ENCODE measurements around the gene LMBR1.
"Not testable (repeated sequence)": the region's sequence is repeated elsewhere in the genome, so short reads cannot be mapped to it uniquely, and the experiment has no call there.

The LMBR1 gene

GRCh38 chr7:156659203-156659602, 233.8 kb downstream of the LMBR1 start:
- Histone ChIP-seq H3K9me3 (ENCODE audit: control insufficient read depth, low read depth, low read length) (no peaks in the 10 kb centered on the region), H3K36me3 (ENCODE audit: control insufficient read depth, low read depth, low read length) (no peaks in the 10 kb centered on the region), H3K4me3 (ENCODE audit: low read length) (no peak overlapping the region), H3K27me3 (ENCODE audit: control insufficient read depth, insufficient read depth, low read length) (no peaks in the 10 kb centered on the region), H3K4me1 (ENCODE audit: control insufficient read depth, low read depth, low read length) (peaks cover 3% of the 10 kb centered on the region), H3K27ac (ENCODE audit: low read length) (no peak overlapping the region), H3K9ac (ENCODE audit: low read length) (no peak overlapping the region)

GRCh38 chr7:156657681-156658080, 235.3 kb downstream of the LMBR1 start:
- Histone ChIP-seq H3K4me1 (ENCODE audit: control insufficient read depth, low read depth, low read length) (peaks cover 3% of the 10 kb centered on the region), H3K36me3 (ENCODE audit: control insufficient read depth, low read depth, low read length) (no peaks in the 10 kb centered on the region), H3K27ac (ENCODE audit: low read length) (no peak overlapping the region), H3K4me3 (ENCODE audit: low read length) (no peak overlapping the region), H3K27me3 (ENCODE audit: control insufficient read depth, insufficient read depth, low read length) (no peaks in the 10 kb centered on the region), H3K9ac (ENCODE audit: low read length) (no peak overlapping the region), H3K9me3 (ENCODE audit: control insufficient read depth, low read depth, low read length) (no peaks in the 10 kb centered on the region)

GRCh38 chr7:156656598-156656997, 236.4 kb downstream of the LMBR1 start:
- Histone ChIP-seq H3K27me3 (ENCODE audit: control insufficient read depth, insufficient read depth, low read length) (no peaks in the 10 kb centered on the region), H3K9ac (ENCODE audit: low read length) (no peak overlapping the region), H3K27ac (ENCODE audit: low read length) (no peak overlapping the region), H3K36me3 (ENCODE audit: control insufficient read depth, low read depth, low read length) (no peaks in the 10 kb centered on the region), H3K4me1 (ENCODE audit: control insufficient read depth, low read depth, low read length) (peaks cover 3% of the 10 kb centered on the region), H3K4me3 (ENCODE audit: low read length) (no peak overlapping the region), H3K9me3 (ENCODE audit: control insufficient read depth, low read depth, low read length) (no peaks in the 10 kb centered on the region)

- H3K9ac ChIP-seq (ENCODE audit: low read length): no peak overlapping the region
- H3K27me3 ChIP-seq (ENCODE audit: control insufficient read depth, insufficient read depth, low read length): no peaks in the 10 kb centered on the region
- no peak overlapping the region for H3K4me3 ChIP-seq (ENCODE audit: low read length)
- H3K36me3 ChIP-seq (ENCODE audit: control insufficient read depth, low read depth, low read length): no peaks in the 10 kb centered on the region
- peaks cover 3% of the 10 kb centered on the region for H3K4me1 ChIP-seq (ENCODE audit: control insufficient read depth, low read depth, low read length)
- no peaks in the 10 kb centered on the region for H3K9me3 ChIP-seq (ENCODE audit: control insufficient read depth, low read depth, low read length)
- H3K27ac ChIP-seq (ENCODE audit: low read length): no peak overlapping the region
Measured at GRCh38 chr7:156655983-156656382, 237.0 kb downstream of the LMBR1 start.

GRCh38 chr7:156655251-156655650, 237.7 kb downstream of the LMBR1 start:
- Histone ChIP-seq H3K4me3 (ENCODE audit: low read length) (no peak overlapping the region), H3K9ac (ENCODE audit: low read length) (no peak overlapping the region), H3K36me3 (ENCODE audit: control insufficient read depth, low read depth, low read length) (no peaks in the 10 kb centered on the region), H3K4me1 (ENCODE audit: control insufficient read depth, low read depth, low read length) (peaks cover 3% of the 10 kb centered on the region), H3K27ac (ENCODE audit: low read length) (no peak overlapping the region), H3K9me3 (ENCODE audit: control insufficient read depth, low read depth, low read length) (no peaks in the 10 kb centered on the region), H3K27me3 (ENCODE audit: control insufficient read depth, insufficient read depth, low read length) (no peaks in the 10 kb centered on the region)

- Histone ChIP-seq H3K27ac (ENCODE audit: low read length) (no peak overlapping the region), H3K9ac (ENCODE audit: low read length) (no peak overlapping the region), H3K4me3 (ENCODE audit: low read length) (no peak overlapping the region), H3K36me3 (ENCODE audit: control insufficient read depth, low read depth, low read length) (no peaks in the 10 kb centered on the region), H3K4me1 (ENCODE audit: control insufficient read depth, low read depth, low read length) (peaks cover 3% of the 10 kb centered on the region), H3K9me3 (ENCODE audit: control insufficient read depth, low read depth, low read length) (no peaks in the 10 kb centered on the region), H3K27me3 (ENCODE audit: control insufficient read depth, insufficient read depth, low read length) (no peaks in the 10 kb centered on the region)
Measured at GRCh38 chr7:156654511-156655234, 238.3 kb downstream of the LMBR1 start.

GRCh38 chr7:156652886-156653568, 240.0 kb downstream of the LMBR1 start:
- no peak overlapping the region for H3K9ac ChIP-seq (ENCODE audit: low read length)
- H3K4me3 ChIP-seq (ENCODE audit: low read length): no peak overlapping the region
- no peaks in the 10 kb centered on the region for H3K36me3 ChIP-seq (ENCODE audit: control insufficient read depth, low read depth, low read length)
- H3K27me3 ChIP-seq (ENCODE audit: control insufficient read depth, insufficient read depth, low read length): no peaks in the 10 kb centered on the region
- H3K4me1 ChIP-seq (ENCODE audit: control insufficient read depth, low read depth, low read length): peaks cover 3% of the 10 kb centered on the region
- no peak overlapping the region for H3K27ac ChIP-seq (ENCODE audit: low read length)
- no peaks in the 10 kb centered on the region for H3K9me3 ChIP-seq (ENCODE audit: control insufficient read depth, low read depth, low read length)

- Histone ChIP-seq H3K9me3 (ENCODE audit: control insufficient read depth, low read depth, low read length) (no peaks in the 10 kb centered on the region), H3K9ac (ENCODE audit: low read length) (no peak overlapping the region), H3K27ac (ENCODE audit: low read length) (no peak overlapping the region), H3K4me1 (ENCODE audit: control insufficient read depth, low read depth, low read length) (peaks cover 3% of the 10 kb centered on the region), H3K4me3 (ENCODE audit: low read length) (no peak overlapping the region), H3K27me3 (ENCODE audit: control insufficient read depth, insufficient read depth, low read length) (no peaks in the 10 kb centered on the region), H3K36me3 (ENCODE audit: control insufficient read depth, low read depth, low read length) (no peaks in the 10 kb centered on the region)
Measured at GRCh38 chr7:156651474-156651873, 241.5 kb downstream of the LMBR1 start.

GRCh38 chr7:156650042-156650441, 242.9 kb downstream of the LMBR1 start:
- Histone ChIP-seq H3K36me3 (ENCODE audit: control insufficient read depth, low read depth, low read length) (no peaks in the 10 kb centered on the region), H3K4me1 (ENCODE audit: control insufficient read depth, low read depth, low read length) (peaks cover 3% of the 10 kb centered on the region), H3K9me3 (ENCODE audit: control insufficient read depth, low read depth, low read length) (no peaks in the 10 kb centered on the region), H3K9ac (ENCODE audit: low read length) (no peak overlapping the region), H3K27me3 (ENCODE audit: control insufficient read depth, insufficient read depth, low read length) (no peaks in the 10 kb centered on the region), H3K4me3 (ENCODE audit: low read length) (no peak overlapping the region), H3K27ac (ENCODE audit: low read length) (no peak overlapping the region)

GRCh38 chr7:156647330-156647729, 245.7 kb downstream of the LMBR1 start:
- not testable (repeated sequence) for H3K4me1 ChIP-seq (ENCODE audit: control insufficient read depth, low read depth, low read length); H3K27ac ChIP-seq (ENCODE audit: low read length); H3K9ac ChIP-seq (ENCODE audit: low read length); H3K27me3 ChIP-seq (ENCODE audit: control insufficient read depth, insufficient read depth, low read length); H3K4me3 ChIP-seq (ENCODE audit: low read length); H3K9me3 ChIP-seq (ENCODE audit: control insufficient read depth, low read depth, low read length); H3K36me3 ChIP-seq (ENCODE audit: control insufficient read depth, low read depth, low read length)

GRCh38 chr7:156642306-156643045, 250.5 kb downstream of the LMBR1 start:
- Histone ChIP-seq H3K9ac (ENCODE audit: low read length) (no peak overlapping the region), H3K4me1 (ENCODE audit: control insufficient read depth, low read depth, low read length) (peaks cover 14% of the 10 kb centered on the region), H3K4me3 (ENCODE audit: low read length) (no peak overlapping the region), H3K27me3 (ENCODE audit: control insufficient read depth, insufficient read depth, low read length) (peaks cover 23% of the 10 kb centered on the region), H3K9me3 (ENCODE audit: control insufficient read depth, low read depth, low read length) (no peaks in the 10 kb centered on the region), H3K27ac (ENCODE audit: low read length) (no peak overlapping the region), H3K36me3 (ENCODE audit: control insufficient read depth, low read depth, low read length) (no peaks in the 10 kb centered on the region)
